ENCODE results near the gene RASSF3.

The RASSF3 gene

DNA sequence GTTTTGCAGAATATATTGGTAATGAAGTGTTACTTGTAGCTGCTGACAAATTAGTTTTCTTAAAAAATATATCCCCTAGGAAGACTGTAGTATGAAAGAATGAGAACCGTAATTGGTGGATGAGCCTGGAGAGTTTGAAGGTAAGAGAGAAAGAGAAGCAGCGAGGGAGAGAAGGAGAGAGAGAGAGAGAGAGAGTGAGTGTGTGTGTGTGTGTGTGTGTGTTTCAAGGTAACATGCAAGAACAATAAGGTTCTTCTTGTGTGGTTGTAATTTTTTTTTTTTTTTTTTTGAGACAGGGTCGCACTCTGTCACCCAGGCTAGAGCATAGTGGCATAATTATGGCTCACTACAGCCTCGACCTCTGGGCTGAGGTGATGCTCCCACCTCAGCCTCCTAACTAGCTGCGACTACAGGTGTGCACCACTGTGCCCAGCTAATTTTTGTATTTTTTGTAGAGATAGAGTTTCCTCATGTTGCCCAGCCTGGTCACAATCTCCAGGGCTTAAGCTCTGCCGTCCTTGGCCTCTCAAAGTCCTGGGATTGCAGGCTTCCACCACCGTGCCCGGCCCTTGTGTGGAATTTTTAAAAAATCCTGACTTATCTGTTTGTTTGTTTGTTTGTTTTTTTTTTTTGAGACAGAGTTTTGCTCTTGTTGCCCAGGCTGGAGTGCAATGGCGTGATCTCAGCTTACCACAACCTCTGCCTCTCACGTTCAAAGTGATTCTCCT lies 73.7 kb downstream of the RASSF3 start:
- TF ChIP-seq, protein P1, sequence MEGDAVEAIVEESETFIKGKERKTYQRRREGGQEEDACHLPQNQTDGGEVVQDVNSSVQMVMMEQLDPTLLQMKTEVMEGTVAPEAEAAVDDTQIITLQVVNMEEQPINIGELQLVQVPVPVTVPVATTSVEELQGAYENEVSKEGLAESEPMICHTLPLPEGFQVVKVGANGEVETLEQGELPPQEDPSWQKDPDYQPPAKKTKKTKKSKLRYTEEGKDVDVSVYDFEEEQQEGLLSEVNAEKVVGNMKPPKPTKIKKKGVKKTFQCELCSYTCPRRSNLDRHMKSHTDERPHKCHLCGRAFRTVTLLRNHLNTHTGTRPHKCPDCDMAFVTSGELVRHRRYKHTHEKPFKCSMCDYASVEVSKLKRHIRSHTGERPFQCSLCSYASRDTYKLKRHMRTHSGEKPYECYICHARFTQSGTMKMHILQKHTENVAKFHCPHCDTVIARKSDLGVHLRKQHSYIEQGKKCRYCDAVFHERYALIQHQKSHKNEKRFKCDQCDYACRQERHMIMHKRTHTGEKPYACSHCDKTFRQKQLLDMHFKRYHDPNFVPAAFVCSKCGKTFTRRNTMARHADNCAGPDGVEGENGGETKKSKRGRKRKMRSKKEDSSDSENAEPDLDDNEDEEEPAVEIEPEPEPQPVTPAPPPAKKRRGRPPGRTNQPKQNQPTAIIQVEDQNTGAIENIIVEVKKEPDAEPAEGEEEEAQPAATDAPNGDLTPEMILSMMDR (IDR thresholded peaks at IDR 0.05), result no peak
- DNase-seq, result peak in 1 of 2 donors; percentile 23
- Histone ChIP-seq H3K36me3 (peaks cover 19 to 23% (median 21%) of the 10 kb centered on the region in 3 donors), H3K4me1 (peaks cover 0 to 77% (median 42%) of the 10 kb centered on the region in 4 donors), H3K9me3 (no peaks in the 10 kb centered on the region), H3K27me3 (no peaks in the 10 kb centered on the region), H3K27ac (peak overlapping the region; percentile 84 to 88), H3K4me3 (no peak overlapping the region)
- intact Hi-C loops (cut with DNase I; ENCODE audit: low total_unique reads), result no loop called here

DNA sequence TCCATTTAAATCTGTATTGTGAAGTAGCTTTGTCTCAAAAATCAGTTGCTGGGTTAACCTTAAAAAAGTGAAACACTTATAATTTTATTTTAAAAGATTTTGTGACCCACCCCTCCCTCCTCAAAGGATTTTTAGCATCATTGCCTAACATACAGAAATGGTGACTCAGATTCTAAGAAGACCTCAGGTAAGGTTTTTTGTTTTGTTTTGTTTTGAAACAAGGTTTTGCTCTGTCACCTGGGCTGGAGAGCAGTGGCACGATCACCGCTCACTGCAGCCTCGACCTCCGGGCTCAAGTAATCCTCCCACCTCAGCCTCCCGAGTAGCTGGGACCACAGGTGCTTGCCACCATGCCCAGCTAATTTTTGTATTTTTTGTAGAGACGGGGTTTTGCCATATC lies 74.8 kb downstream of the RASSF3 start:
- intact Hi-C loops (cut with DNase I; ENCODE audit: low total_unique reads), result no loop called here
- peak overlapping the region; percentile 84 to 88 for H3K27ac ChIP-seq
- H3K9me3 ChIP-seq, result no peaks in the 10 kb centered on the region
- H3K27me3 ChIP-seq, result no peaks in the 10 kb centered on the region
- DNase-seq, result no peak
- peaks cover 0 to 77% (median 33%) of the 10 kb centered on the region in 4 donors for H3K4me1 ChIP-seq
- TF ChIP-seq, protein P1 (IDR thresholded peaks at IDR 0.05), result no peak
- H3K36me3 ChIP-seq, result peaks cover 19 to 27% (median 23%) of the 10 kb centered on the region in 3 donors
- no peak overlapping the region for H3K4me3 ChIP-seq

DNA sequence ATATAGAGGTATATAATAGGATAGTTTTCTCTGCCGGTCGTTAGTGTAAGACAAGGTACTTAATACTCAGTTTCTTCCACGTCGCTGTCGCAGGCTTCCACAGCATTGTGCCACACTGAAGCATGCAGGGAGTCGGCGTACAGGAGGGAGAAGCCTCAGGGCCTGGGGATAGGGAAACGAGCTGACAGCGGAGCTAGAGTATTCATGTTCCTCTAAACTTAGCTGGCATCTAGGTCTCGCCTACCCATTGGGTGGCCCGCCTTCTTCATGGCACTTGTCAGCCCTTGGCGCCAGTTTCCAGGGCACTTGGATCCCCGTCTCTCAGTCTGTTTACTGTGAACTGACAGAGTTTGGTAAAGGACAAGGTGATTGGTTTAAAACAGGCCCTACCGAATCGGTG lies 75.3 kb downstream of the RASSF3 start:
- TF ChIP-seq, protein P1 (IDR thresholded peaks at IDR 0.05), result no peak
- no peaks in the 10 kb centered on the region for H3K9me3 ChIP-seq
- intact Hi-C loops (cut with DNase I; ENCODE audit: low total_unique reads), result no loop called here
- no peak for DNase-seq
- H3K36me3 ChIP-seq, result peaks cover 19 to 27% (median 23%) of the 10 kb centered on the region in 3 donors
- H3K27me3 ChIP-seq, result no peaks in the 10 kb centered on the region
- H3K4me1 ChIP-seq, result peaks cover 0 to 74% (median 28%) of the 10 kb centered on the region in 4 donors
- no peak overlapping the region for H3K4me3 ChIP-seq
- H3K27ac ChIP-seq, result peak overlapping the region; percentile 84 to 88

DNA sequence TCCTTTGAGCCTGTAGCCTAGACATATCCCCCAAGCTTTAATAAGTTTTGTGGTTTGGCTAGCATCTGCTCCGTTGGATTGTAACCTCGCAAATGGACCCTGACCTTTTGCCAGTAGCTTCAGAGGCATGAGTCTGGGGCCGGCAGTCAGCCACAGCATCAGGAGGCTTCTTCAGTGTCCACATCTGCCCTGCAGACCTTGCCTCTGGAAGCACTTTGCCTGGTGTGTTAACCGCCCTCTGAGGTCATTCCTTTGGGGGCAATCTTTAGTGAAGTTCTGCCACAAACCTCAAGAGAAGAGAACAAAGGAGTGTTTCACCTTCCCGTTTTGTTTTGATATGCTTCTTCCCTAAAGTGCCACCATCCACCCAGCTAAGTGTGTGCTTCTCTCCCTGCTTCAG lies 77.5 kb downstream of the RASSF3 start:
- TF ChIP-seq, protein P1 (IDR thresholded peaks at IDR 0.05), result no peak
- Histone ChIP-seq H3K36me3 (peaks cover 19 to 33% (median 23%) of the 10 kb centered on the region in 3 donors), H3K27me3 (no peaks in the 10 kb centered on the region), H3K4me1 (peaks cover 0 to 71% (median 15%) of the 10 kb centered on the region in 4 donors), H3K4me3 (no peak overlapping the region), H3K27ac (peak overlapping the region; percentile 58 to 88), H3K9me3 (no peaks in the 10 kb centered on the region)
- intact Hi-C loops (cut with DNase I; ENCODE audit: low total_unique reads), result no loop called here
- no peak for DNase-seq

DNA sequence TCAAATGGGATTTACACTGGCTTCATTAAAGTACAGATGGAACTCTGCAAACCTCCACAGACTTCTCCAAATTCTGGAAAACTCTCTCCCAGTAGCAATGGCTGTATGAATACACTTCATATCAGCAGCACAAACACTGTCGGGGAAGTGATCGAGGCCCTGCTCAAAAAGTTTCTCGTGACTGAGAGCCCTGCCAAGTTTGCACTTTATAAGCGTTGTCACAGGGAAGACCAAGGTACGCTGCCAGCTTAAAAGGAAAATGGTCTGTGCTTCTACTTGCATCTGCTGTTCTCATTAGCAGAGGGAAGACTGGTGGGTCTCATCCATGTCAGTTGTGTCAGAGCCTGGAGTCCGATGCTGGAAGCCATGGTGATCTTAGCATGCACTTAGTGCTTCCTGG lies 77.9 kb downstream of the RASSF3 start:
- H3K36me3 ChIP-seq, result peaks cover 19 to 35% (median 23%) of the 10 kb centered on the region in 3 donors
- H3K4me1 ChIP-seq, result peaks cover 0 to 71% (median 13%) of the 10 kb centered on the region in 4 donors
- no peak overlapping the region for H3K4me3 ChIP-seq
- intact Hi-C loops (cut with DNase I; ENCODE audit: low total_unique reads), result no loop called here
- no peaks in the 10 kb centered on the region for H3K9me3 ChIP-seq
- TF ChIP-seq, protein P1 (IDR thresholded peaks at IDR 0.05), result no peak
- no peaks in the 10 kb centered on the region for H3K27me3 ChIP-seq
- peak overlapping the region; percentile 58 to 88 for H3K27ac ChIP-seq
- DNase-seq, result peak in 1 of 2 donors; percentile 46

All from tibial artery (tissue), 4 donors.